RWPE2 (cell line): Measurements from ENCODE around the gene GDF9.

ENCODE experiments used
- ATAC-seq: fragments of 200-7000 bp; cut with Tn5 transposase; 3 replicates; pipeline ENCODE4 v1.9.1; 2021; ENCODE audit warnings: low read depth
- DNase-seq: peaks from one replicate; pipeline ENCODE4 v3.0.0-alpha.2; 2020; ENCODE audit warnings: low spot score
- H3K27ac ChIP-seq: fragments of 450-650 bp; 2 replicates; pipeline ENCODE4 v1.5.1; 2017; ENCODE audit warnings: mild to moderate bottlenecking; ENCODE audit not compliant: poor library complexity, severe bottlenecking
- H3K27me3 ChIP-seq: fragments of 250-450 bp; sonication (Bioruptor Pico); 2 replicates; pipeline ENCODE4 v1.5.1; 2021; ENCODE audit warnings: mild to moderate bottlenecking, moderate library complexity; ENCODE audit not compliant: insufficient read depth, poor library complexity, severe bottlenecking
- H3K36me3 ChIP-seq: fragments of 250-450 bp; sonication (Bioruptor Pico); 2 replicates; pipeline ENCODE4 v1.5.1; 2020; ENCODE audit warnings: low read depth, mild to moderate bottlenecking, moderate library complexity
- H3K4me1 ChIP-seq: fragments of 250-450 bp; sonication (Bioruptor Pico); 2 replicates; pipeline ENCODE4 v1.5.1; 2021; ENCODE audit warnings: mild to moderate bottlenecking, moderate library complexity; ENCODE audit not compliant: insufficient read depth, poor library complexity, severe bottlenecking
- H3K4me3 ChIP-seq: fragments of 250-450 bp; sonication (Bioruptor Pico); 2 replicates; pipeline ENCODE4 v1.5.1; 2021; ENCODE audit warnings: mild to moderate bottlenecking, moderate library complexity; ENCODE audit not compliant: severe bottlenecking
- H3K9me3 ChIP-seq: fragments of 250-450 bp; sonication (Bioruptor Pico); 2 replicates; pipeline ENCODE4 v1.5.1; 2021; ENCODE audit warnings: mild to moderate bottlenecking, moderate library complexity; ENCODE audit not compliant: severe bottlenecking
- CTCF ChIP-seq: fragments of 450-650 bp; IDR thresholded peaks from one replicate; pipeline ENCODE4 v1.5.1; 2017; ENCODE audit warnings: mild to moderate bottlenecking, moderate library complexity; ENCODE audit not compliant: poor library complexity, severe bottlenecking

Gene GDF9

GRCh38 chr5:132820162-132820754 is 46.0 kb downstream of the GDF9 start:
- Histone ChIP-seq H3K27me3 (no peaks in the 10 kb centered on the region), H3K27ac (no peak overlapping the region), H3K36me3 (no peaks in the 10 kb centered on the region), H3K4me1 (peaks cover 2% of the 10 kb centered on the region), H3K4me3 (no peak overlapping the region), H3K9me3 (no peaks in the 10 kb centered on the region)
- TF ChIP-seq CTCF: peak; percentile 98
- peak; percentile 79 for ATAC-seq
- peak; percentile 91 for DNase-seq

GRCh38 chr5:132819468-132819867 is 46.8 kb downstream of the GDF9 start:
- H3K4me1 ChIP-seq: peaks cover 4% of the 10 kb centered on the region
- H3K4me3 ChIP-seq: no peak overlapping the region
- no peaks in the 10 kb centered on the region for H3K36me3 ChIP-seq
- no peak for TF ChIP-seq CTCF
- no peaks in the 10 kb centered on the region for H3K27me3 ChIP-seq
- no peak overlapping the region for H3K27ac ChIP-seq
- no peak for DNase-seq
- no peaks in the 10 kb centered on the region for H3K9me3 ChIP-seq
- ATAC-seq: no peak

DNA sequence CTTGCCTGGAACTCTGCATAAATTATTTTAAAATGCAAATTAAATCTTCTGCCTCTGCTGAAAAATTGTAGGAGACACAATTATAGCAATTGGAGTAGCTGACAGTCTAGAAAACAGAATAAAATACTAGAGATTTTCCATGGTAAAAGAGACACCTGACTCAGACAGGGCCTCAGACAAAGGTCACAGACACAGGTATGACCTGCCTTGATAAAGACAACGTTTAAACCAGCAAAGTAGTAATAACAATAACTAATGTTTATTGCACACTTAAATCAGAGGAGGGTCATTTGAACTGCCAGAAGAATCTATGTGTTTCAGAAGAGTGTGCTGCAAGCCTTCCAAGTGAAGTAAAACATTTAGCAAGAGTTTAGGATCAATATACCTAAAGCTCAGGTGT is 49.3 kb downstream of the GDF9 start:
- no peak for TF ChIP-seq CTCF
- Histone ChIP-seq H3K4me3 (no peak overlapping the region), H3K9me3 (no peaks in the 10 kb centered on the region), H3K4me1 (peaks cover 4% of the 10 kb centered on the region), H3K36me3 (no peaks in the 10 kb centered on the region), H3K27ac (no peak overlapping the region), H3K27me3 (no peaks in the 10 kb centered on the region)
- ATAC-seq (no peak), DNase-seq (no peak)

- Histone ChIP-seq H3K4me1 (peaks cover 4% of the 10 kb centered on the region), H3K9me3 (no peaks in the 10 kb centered on the region), H3K27me3 (no peaks in the 10 kb centered on the region), H3K27ac (no peak overlapping the region), H3K4me3 (no peak overlapping the region), H3K36me3 (no peaks in the 10 kb centered on the region)
- DNase-seq (no peak), ATAC-seq (no peak)
- TF ChIP-seq CTCF: no peak
Observed at GRCh38 chr5:132816554-132816953, 49.7 kb downstream of the GDF9 start.

- Histone ChIP-seq H3K36me3 (no peaks in the 10 kb centered on the region), H3K4me1 (peaks cover 4% of the 10 kb centered on the region), H3K4me3 (no peak overlapping the region), H3K9me3 (no peaks in the 10 kb centered on the region), H3K27me3 (no peaks in the 10 kb centered on the region), H3K27ac (no peak overlapping the region)
- DNase-seq (no peak), ATAC-seq (no peak)
- no peak for TF ChIP-seq CTCF
Observed at GRCh38 chr5:132816083-132816482, 50.2 kb downstream of the GDF9 start.
